Upper lobe of left lung (tissue), 6 donors: Measurements from ENCODE around the gene MLKL. TPM values are rescaled to one million over a fixed set of nuclear protein-coding genes. Genes with fewer than 3 reads are reported as not detected.
"Not testable (repeated sequence)": the region's sequence is repeated elsewhere in the genome, so short reads cannot be mapped to it uniquely, and the experiment has no call there.

Source experiments
- ATAC-seq, 2 donors: fragments of 200-7000 bp; cut with Tn5 transposase; one replicate each; pipeline ENCODE4 v1.9.1; 2022; ENCODE audit warnings: mild to moderate bottlenecking in 2 of 2, moderate library complexity in 2 of 2; ENCODE audit not compliant: low FRiP score in 2 of 2
- DNase-seq, 2 donors: peaks; one replicate each; pipeline ENCODE4 v3.0.0-alpha.2; 2019 to 2020
- H3K27ac ChIP-seq, 4 donors: fragments of 200-600 bp; sonication (generic); one replicate each; pipeline ENCODE4 v1.5.1; 2016 to 2019
- H3K27me3 ChIP-seq, 4 donors: fragments of 200-600 bp; sonication (generic); one replicate each; pipeline ENCODE4 v1.5.1; 2017 to 2019
- H3K36me3 ChIP-seq, 4 donors: fragments of 200-600 bp; sonication (generic); one replicate each; pipeline ENCODE4 v1.5.1; 2016 to 2019
- H3K4me1 ChIP-seq, 4 donors: fragments of 200-600 bp; sonication (generic); one replicate each; pipeline ENCODE4 v1.5.1; 2018 to 2019
- H3K4me3 ChIP-seq, 4 donors: fragments of 200-600 bp; sonication (generic); one replicate each; pipeline ENCODE4 v1.5.1; 2017 to 2019; ENCODE audit warnings: mild to moderate bottlenecking in 2 of 4, moderate library complexity in 1 of 4
- H3K9me3 ChIP-seq, 4 donors: fragments of 200-600 bp; sonication (generic); one replicate each; pipeline ENCODE4 v1.5.1; 2018 to 2019
- EP300 ChIP-seq, 4 donors: sonication (generic); formaldehyde crosslinking; IDR thresholded peaks; one replicate each; pipeline ENCODE4 v1.5.1; 2017; ENCODE audit warnings: antibody characterized with exemption in 4 of 4, control low read depth in 2 of 4
- POLR2A ChIP-seq, 4 donors: fragments of 450-650 bp; IDR thresholded peaks; one replicate each; pipeline ENCODE4 v1.5.1; 2016 to 2017; ENCODE audit warnings: antibody characterized with exemption in 4 of 4, mild to moderate bottlenecking in 2 of 4
- POLR2AphosphoS5 ChIP-seq, 2 donors: sonication (generic); formaldehyde crosslinking; IDR thresholded peaks; one replicate each; pipeline ENCODE4 v1.5.1; 2017; ENCODE audit warnings: antibody characterized with exemption in 2 of 2
- WGBS, 2 donors: methylation state at CpG; one replicate each; pipeline ENCODE4 v1.1.5; 2017 to 2018; 5-methylcytosine and 5-hydroxymethylcytosine counted together
- total RNA-seq, 6 donors: library from RNA; depleted of rRNA in 4 of 6; stranded (reverse); fragments of >200 nt in 4 of 6; gene quantifications; one replicate each; pipeline versions ENCODE4 v1.1.0 to v1.2.1, GENCODE V29; 2016 to 2021
- TF ChIP-seq, protein P1 (sequence below), 6 experiments: fragments of 450-650 bp in 4 of 6; fragments of 200-600 bp in 2 of 6; sonication (generic) in 2 of 6; IDR thresholded peaks; one replicate each; pipeline ENCODE4 v1.5.1; 2016 to 2019; ENCODE audit warnings: antibody characterized with exemption in 6 of 6
- donor health status: DM: no; HTN: no; CAD: no; lungs with moderate emphysema.
- donor health status: DM: no; HTN: yes; CAD: no; lungs with severe emphysema.

MLKL gene
- total RNA-seq, 6 donors from 2014 or later = 15.0 to 81.7 (median 31.6) TPM

DNA sequence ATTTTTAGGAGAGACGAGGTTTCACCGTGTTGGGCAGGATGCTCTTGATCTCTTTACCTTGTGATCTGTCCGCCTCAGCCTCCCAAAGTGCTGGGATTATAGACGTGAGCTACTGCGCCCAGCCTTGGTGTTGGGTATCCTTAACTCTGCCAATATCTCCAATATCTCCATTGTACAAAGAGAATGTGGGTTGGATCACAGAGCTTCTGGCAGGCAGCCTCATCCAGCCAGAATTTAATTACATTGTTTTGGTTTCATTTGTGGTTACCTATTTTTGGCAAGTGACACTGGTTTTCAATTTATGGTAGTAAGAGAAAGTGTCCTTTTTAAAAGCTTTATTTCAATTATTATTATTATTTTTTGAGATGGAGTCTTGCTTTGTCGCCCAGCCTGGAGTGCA is 20.0 kb downstream of the MLKL start:
- no peak for ATAC-seq
- WGBS, 2 donors = 95 to 98% methylated on average over 6 of the region's 6 CpGs

DNA sequence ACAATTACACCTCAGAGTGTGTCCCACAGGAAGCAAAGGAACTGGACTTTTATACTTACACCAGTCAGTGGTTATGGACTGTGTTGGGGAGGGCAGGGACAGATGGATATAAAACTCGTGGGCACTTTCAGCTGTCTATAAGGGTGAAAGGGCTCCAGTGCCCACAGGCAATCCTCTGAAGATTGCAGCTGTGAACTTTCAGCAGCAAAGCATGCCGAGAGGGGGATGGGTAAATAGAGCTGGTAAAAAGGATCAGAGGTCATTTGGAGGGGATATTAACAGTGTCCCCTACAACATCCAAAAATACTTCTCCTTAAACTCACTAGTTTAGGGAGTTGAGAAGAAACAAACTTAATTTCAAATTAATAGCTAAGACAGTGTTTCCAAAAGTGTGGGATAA is 20.7 kb downstream of the MLKL start:
- WGBS, 2 donors = 45 to 56% methylated on average over 2 of the region's 2 CpGs
- no peak for TF ChIP-seq POLR2A (IDR thresholded peaks at IDR 0.05)
- TF ChIP-seq POLR2AphosphoS5 (IDR thresholded peaks at IDR 0.05) = no peak
- TF ChIP-seq, protein P1, sequence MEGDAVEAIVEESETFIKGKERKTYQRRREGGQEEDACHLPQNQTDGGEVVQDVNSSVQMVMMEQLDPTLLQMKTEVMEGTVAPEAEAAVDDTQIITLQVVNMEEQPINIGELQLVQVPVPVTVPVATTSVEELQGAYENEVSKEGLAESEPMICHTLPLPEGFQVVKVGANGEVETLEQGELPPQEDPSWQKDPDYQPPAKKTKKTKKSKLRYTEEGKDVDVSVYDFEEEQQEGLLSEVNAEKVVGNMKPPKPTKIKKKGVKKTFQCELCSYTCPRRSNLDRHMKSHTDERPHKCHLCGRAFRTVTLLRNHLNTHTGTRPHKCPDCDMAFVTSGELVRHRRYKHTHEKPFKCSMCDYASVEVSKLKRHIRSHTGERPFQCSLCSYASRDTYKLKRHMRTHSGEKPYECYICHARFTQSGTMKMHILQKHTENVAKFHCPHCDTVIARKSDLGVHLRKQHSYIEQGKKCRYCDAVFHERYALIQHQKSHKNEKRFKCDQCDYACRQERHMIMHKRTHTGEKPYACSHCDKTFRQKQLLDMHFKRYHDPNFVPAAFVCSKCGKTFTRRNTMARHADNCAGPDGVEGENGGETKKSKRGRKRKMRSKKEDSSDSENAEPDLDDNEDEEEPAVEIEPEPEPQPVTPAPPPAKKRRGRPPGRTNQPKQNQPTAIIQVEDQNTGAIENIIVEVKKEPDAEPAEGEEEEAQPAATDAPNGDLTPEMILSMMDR (IDR thresholded peaks at IDR 0.05) = no peak
- TF ChIP-seq EP300 (IDR thresholded peaks at IDR 0.05) = no peak
- Histone ChIP-seq H3K4me1 (no peaks in the 10 kb centered on the region), H3K36me3 (peaks cover 3 to 97% (median 75%) of the 10 kb centered on the region in 4 donors), H3K27ac (no peak overlapping the region), H3K9me3 (no peaks in the 10 kb centered on the region), H3K4me3 (no peak overlapping the region), H3K27me3 (no peaks in the 10 kb centered on the region)
- ATAC-seq (peak in 1 of 2 donors; percentile 48), DNase-seq (no peak)

More for the DNA sequence above, 20.0 kb downstream of the MLKL start:
- TF ChIP-seq EP300 (IDR thresholded peaks at IDR 0.05) = no peak
- TF ChIP-seq POLR2AphosphoS5 (IDR thresholded peaks at IDR 0.05) = no peak
- TF ChIP-seq, protein P1 (IDR thresholded peaks at IDR 0.05) = no peak
- TF ChIP-seq POLR2A (IDR thresholded peaks at IDR 0.05) = no peak
- Histone ChIP-seq H3K4me1 (no peaks in the 10 kb centered on the region), H3K27ac (no peak overlapping the region), H3K9me3 (no peaks in the 10 kb centered on the region), H3K4me3 (no peak overlapping the region), H3K27me3 (no peaks in the 10 kb centered on the region), H3K36me3 (peaks cover 3 to 97% (median 75%) of the 10 kb centered on the region in 4 donors)
- no peak for DNase-seq

DNA sequence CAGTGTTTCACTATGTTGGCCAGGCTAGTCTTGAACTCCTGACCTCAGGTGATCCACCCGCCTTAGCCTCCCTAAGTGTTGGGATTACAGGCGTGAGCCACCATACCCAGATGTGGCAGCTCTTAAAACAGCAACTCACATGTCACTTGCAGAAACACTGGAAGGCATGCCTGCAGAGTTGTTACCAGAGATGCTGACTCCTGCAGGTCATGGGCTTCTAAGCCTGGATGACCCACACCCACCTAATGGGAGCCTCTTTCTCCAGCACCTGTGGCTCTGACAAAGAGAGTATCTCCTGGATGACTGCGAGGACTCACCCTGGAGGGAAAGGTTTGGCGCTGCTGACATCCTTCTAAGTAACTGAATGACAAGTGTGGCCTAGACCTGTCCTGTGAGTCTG is 22.8 kb downstream of the MLKL start:
- H3K27me3 ChIP-seq = no peaks in the 10 kb centered on the region
- H3K27ac ChIP-seq = no peak overlapping the region
- no peaks in the 10 kb centered on the region for H3K4me1 ChIP-seq
- 92 to 97% methylated on average over 3 to 4 of the region's 4 CpGs for WGBS, 2 donors
- no peaks in the 10 kb centered on the region for H3K9me3 ChIP-seq
- TF ChIP-seq EP300 (IDR thresholded peaks at IDR 0.05) = no peak
- TF ChIP-seq, protein P1 (IDR thresholded peaks at IDR 0.05) = no peak
- TF ChIP-seq POLR2AphosphoS5 (IDR thresholded peaks at IDR 0.05) = no peak
- TF ChIP-seq POLR2A (IDR thresholded peaks at IDR 0.05) = no peak
- DNase-seq (no peak), ATAC-seq (no peak)
- no peak overlapping the region for H3K4me3 ChIP-seq
- peaks cover 3 to 99% (median 80%) of the 10 kb centered on the region in 4 donors for H3K36me3 ChIP-seq

DNA sequence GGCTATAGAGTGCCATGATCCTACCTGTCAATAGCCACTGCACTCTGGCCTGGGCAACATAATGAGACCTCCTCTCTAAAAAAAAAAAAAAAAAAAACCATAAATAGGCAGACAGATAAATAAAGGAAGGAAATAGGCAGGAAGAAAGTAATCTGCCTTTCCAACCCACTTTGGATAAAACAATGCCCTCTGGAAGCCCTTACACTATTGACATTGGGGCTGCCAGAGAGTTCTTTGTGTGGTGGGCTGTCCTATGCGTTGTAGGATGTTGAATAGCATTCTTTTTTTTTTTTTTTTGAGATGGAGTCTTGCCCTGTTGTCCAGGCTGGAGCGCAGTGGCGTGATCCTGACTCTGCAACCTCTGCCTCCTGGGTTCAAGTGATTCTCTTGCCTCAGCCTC is 26.8 kb downstream of the MLKL start:
- Histone ChIP-seq H3K9me3 (no peaks in the 10 kb centered on the region), H3K4me3 (no peak overlapping the region), H3K27me3 (no peaks in the 10 kb centered on the region), H3K36me3 (peaks cover 3 to 79% (median 58%) of the 10 kb centered on the region in 4 donors), H3K4me1 (no peaks in the 10 kb centered on the region), H3K27ac (no peak overlapping the region)
- no peak for DNase-seq
- ATAC-seq = no peak
- TF ChIP-seq POLR2AphosphoS5 (IDR thresholded peaks at IDR 0.05) (no peak), POLR2A (IDR thresholded peaks at IDR 0.05) (no peak), EP300 (IDR thresholded peaks at IDR 0.05) (no peak)
- TF ChIP-seq, protein P1 (IDR thresholded peaks at IDR 0.05) = no peak
- 45 to 68% methylated on average over 3 of the region's 3 CpGs for WGBS, 2 donors

DNA sequence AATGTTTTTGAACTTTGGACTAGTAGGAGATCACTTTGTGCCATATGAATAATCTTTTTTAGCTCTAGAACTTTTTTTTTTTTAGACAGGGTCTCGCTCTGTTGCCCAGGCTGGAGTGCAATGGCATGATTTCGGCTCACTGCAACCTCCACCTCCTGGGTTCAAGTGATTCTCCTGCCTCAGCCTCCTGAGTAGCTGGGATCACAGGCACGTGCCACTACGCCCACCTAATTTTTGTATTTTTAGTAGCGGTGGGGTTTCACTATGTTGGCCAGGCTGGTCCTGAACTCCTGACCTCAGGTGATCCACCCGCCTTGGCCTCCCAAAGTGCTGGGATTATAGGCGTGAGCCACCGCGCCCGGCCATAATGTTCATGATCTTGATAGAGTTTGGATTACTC is 31.8 kb downstream of the MLKL start:
- not testable (repeated sequence) for H3K27me3 ChIP-seq, H3K9me3 ChIP-seq, H3K27ac ChIP-seq, ATAC-seq, H3K4me3 ChIP-seq, DNase-seq
- Histone ChIP-seq H3K4me1 (peaks cover 8 to 20% (median 11%) of the 10 kb centered on the region in 4 donors), H3K36me3 (peaks cover 4 to 41% (median 21%) of the 10 kb centered on the region in 4 donors)
- WGBS, 2 donors = 95 to 99% methylated on average over 10 of the region's 10 CpGs
